CD4-positive, alpha-beta T cell treated with Interleukin-10 for 1 hour (primary cell): ENCODE results near the gene ZNF536.

Source experiments
- DNase-seq: peaks from one replicate; pipeline ENCODE4 v3.0.0-alpha.2; 2020

The ZNF536 gene

DNA sequence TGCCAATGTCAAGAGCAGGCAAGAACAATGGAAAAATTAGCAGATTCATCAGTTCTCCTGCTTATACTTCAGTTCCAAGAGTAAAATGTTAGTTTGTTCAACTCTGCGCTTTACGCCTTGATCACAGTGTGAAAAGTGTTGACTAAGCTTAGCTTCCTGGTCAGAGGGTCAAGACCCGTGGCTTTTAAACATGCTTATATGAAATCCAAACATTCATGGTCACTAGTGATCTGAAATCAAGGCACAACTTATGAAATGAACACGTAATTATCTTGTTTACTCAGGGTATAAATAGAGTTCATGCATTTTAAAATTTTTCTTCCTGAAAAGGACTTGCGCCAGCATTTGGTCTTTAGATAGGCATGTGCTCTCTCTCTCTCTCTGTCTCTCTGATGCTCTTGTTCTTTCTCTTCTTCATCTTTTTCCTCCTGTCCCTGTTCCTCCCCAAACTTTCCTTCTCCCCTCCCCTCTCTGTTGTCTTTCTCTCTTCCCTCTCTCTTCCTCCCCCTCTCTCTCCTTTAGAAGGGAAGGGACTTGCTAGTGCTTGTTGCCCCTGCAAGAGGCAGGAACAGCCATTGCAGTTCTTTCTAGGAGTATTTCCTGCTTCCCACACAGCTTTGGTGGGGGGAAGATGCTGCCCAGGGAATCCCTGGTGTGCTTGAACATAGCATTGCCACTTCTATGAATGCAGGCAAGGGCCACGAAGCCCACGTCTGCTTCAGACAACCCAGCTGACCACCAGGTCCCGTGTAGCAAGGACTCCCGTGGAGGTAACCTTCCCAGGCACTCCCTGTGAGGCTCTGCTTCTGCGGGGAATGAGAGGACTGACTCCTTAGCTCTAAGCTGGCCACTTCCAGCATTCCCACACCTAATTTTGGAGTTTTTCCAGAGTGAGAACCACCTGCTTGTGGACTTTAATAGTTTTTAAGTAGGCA is 7.1 kb upstream of the ZNF536 start:
- no peak for DNase-seq

DNA sequence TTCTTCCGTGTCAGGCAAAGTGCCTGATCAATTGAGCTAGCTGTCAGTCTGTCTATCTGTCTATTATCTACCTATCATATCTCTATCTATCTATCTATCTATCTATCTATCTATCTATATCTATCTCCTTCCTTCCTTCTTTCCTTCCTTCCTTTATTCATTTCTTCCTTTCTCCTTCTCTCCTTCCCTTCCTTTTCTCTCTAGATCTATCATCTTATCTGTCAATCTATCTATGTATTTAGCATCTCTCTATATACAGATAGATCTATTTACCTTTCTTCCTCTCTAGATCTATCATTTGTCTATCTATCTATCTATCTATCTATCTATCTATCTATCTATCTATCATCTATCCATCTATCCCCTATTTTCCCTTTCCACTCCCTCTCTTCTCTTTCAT is 5.9 kb upstream of the ZNF536 start:
- no peak for DNase-seq

DNA sequence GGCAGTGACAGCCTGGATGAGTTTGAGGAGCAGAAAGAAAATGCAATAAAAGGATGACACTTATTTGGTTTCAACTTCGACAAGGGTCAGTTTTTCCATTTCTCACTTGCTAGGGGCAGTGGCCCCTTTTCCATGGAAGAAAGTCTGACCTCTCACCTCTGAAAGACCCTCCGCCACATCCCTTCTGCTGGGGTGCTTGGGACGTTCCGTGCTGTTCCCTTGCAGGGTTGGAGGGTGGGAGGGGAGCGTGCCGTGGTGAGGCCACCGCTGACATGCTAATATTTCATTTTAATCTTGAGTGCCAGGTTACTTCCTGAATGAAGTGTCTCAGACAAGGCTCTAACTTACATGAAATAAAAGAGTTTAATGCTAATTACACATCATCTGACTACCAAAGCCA is 5.2 kb upstream of the ZNF536 start:
- no peak for DNase-seq

DNA sequence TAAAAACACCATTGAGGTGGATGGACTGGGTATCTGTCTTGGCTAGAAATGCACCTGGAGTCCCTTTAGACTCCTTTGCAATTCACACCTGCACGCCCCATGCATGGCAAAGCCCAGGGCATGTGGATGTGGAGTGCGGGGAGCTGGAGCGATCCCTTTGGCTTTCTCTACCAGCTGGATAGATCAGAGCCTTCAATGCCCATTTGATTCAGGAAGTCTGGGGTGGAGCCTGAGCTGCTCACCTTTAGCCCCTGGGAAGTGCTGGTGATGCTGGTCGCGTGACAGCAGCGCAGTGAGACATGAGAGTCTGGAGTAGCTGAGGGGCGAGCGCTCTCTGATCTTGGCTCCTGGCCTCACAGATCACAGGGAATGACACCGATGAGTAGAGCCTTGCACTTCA is 4.8 kb upstream of the ZNF536 start:
- DNase-seq = no peak

DNA sequence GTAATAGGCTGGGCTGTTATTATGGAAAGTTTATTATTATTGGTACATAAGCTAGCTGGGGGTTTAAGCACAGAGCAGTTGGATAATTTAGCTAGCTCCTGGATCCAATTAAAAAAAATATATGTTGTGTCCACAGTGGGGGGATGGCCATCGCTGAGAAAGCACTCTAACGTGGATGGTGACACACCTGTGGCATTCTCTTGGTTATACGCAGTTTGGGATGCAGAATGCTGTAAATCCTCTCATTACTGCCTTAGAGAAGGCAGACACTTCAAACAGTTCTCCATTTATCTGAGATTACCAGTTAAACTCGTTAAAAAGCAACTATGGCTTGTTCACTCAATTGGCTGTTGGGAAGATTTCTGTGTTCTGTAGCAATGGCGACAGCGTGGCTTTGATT is 2.4 kb upstream of the ZNF536 start:
- DNase-seq = no peak

DNA sequence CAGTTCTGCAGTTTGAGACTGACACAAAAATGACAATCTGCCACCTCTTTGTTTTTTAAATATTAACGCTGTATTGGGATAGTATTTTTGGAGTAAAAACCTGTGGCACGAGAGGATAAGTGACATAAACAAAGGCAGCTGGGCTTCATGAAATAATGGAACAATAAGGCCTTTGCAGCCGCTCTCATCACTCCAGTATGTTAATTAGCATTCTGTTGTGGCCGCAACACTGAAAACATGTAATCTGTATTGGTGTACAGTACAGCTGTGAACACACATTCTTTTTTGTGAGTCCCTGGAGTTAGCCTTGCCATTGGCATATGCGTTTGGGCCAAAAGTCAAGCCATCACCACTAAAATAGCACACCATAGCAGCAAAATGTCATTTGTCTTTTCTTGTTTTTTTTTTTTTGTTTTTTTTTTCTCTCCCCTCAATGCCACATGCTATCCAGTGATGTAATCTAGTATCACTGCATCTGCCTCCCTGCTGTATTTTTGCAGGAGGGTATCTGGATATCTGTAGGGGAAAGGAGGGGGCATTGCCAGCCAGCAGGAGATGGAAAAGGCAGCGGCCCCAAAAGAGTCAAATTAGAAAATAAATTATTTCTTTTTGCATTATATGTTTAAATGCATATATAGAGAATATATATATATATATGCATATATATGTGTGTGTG is 885 bp upstream of the ZNF536 start:
- no peak for DNase-seq

DNA sequence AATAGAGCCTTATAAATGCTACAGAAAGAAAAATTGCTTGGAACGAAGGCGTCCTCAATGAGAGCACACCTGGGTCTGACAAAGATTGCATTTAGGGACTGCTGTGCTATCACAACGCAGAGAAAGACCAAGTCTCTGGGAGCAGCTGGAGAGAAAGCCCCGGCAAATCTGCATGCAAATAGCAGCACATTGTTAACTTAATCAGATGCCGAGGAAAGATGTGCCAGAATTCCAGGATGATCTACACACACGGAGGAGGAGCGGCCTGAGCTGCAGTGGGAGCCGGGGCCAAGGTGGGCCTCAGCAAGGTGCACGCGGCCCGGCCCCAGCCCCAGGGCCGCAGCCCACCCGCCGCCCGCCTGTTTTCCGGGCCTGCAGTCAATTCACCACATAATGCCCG is 1.4 kb downstream of the ZNF536 start:
- DNase-seq = no peak

DNA sequence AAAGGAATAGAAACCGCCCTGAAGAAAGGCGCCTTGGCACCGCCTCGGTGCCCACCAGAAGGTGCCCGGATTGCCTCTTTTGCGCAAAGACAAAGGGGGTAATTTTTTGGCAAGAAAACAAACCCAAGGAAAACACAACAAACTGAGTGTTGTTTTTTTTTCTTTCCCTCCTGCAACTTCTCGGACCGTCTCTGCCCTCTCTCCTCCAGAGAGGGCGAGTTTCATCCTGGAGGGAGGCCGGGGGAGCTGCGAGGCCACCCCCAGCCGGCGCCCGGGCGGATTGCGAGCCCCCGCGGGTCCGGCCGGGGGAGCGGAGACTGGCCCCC is 2.3 kb downstream of the ZNF536 start:
- no peak for DNase-seq

DNA sequence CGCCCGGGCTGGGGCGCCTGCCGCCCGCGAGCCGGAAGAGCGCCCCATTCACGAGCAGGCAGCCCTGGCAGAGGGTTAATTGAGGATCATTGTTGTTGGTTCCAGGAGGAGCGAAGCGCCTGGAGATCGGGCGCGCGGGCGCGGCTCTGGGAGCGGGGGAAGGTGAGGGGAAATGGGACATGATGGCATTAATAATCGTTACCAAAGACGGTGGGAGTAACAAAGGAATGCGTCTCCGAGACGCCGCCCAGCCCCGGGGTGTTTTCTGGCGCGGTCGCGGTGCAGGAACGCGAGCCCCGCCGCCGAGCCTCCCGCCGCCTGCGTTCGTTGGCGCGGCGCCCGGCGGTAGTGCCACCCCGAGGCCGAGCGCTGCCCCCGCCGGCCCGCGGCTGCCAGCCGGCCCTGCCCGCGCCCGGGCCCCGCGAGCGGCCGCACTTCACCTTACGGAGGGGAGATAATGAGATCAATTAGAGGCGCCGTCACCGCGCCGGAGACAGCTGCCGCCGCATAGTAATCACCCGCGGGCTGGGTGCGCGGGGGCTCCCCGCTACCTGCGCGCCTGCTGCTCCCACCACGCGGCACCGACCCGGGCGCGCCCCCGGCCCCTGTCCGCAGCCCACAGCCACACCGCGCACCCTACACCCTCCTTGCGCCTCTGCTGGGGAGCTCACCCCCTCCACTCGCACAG is 2.8 kb downstream of the ZNF536 start:
- DNase-seq = no peak

DNA sequence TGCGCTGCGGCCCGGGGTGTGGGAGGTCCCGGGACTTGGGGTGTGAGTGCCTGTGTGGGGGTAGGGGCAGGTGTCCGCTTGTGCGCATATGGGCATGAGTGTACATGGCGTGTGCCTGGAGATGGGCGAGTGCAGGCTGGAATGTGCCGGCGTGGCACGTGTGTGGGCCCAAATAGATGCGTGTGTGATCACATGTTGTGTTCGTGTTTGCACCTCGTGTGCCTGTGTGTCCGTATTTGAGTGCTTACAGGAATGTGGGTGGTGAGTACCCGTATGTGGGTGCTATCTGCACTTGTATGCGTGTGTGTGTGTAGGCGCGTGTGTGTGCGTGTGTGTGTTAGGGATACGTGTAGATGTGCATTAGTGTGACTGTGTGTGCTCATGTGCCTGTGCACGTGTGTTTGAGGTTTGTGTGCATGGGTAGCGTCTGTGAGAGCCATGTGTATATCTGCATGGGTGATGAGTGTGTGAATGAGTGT is 3.4 kb downstream of the ZNF536 start:
- no peak for DNase-seq

DNA sequence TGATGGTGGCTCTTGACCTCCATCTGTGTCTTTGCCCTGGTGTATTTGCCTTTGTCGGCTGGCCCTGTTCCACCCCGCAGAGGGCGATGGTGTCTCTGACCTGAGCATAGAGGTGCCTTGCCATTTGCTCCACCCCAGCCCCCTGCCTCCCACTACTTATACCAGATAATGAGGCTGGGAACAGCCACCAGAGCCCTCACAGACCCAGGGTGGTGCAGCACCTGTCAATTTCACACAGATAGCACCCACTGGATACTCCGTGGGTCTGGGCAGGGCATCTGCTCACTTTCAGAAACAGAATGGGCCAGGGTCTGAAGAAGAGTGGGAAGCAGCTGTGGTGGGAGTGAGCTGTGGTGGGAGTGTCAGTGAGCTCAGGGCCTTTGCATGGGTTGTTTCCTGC is 4.1 kb downstream of the ZNF536 start:
- no peak for DNase-seq

DNA sequence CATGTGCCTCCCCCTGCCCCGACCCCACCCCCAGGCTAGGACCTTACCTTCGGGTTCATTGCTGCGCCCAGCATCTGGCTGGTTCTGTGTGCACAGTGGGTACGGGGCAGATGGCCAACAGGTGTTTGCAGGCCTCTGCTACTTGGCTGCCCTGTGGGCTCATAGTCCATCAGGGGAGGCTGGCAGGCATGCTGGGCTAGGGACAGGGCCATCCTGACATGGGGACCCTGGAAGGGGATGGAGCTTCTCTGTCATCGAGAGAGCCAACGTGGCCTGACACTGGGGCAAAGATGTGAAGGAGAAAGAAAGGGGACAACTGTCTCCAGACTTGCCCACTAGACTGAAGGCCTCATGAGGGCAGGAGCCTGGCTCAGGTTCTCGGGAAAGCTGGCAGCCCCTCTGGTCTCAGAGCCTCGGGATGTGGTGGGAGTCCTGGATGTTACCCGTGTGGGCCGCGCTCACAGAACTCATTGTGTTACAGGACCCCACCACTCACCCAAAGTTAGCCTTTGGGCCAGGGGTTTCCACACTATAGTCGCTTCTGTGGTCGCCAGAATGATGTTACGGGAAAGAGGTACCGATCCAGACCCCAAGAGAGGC is 4.7 kb downstream of the ZNF536 start:
- DNase-seq = no peak

DNA sequence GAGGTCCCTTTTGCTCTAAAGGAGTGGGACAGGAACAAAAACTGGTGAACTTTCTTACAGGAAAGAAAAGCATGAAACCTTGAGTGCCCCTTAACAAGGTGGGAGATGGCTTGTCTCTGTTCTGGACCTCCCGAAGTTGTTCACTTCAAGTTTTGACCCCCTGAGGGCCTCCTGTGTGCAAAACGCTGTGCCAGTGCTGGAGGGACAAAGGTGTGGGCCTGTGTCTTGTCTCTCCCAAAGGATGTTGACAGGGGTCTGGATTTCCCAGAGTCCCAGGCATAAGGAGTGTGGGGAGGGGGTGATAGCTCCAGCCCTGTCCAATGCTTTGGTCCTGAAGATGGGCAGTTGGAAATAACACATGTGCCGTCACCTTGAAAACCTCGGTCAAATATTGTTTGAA is 6.5 kb downstream of the ZNF536 start:
- no peak for DNase-seq

DNA sequence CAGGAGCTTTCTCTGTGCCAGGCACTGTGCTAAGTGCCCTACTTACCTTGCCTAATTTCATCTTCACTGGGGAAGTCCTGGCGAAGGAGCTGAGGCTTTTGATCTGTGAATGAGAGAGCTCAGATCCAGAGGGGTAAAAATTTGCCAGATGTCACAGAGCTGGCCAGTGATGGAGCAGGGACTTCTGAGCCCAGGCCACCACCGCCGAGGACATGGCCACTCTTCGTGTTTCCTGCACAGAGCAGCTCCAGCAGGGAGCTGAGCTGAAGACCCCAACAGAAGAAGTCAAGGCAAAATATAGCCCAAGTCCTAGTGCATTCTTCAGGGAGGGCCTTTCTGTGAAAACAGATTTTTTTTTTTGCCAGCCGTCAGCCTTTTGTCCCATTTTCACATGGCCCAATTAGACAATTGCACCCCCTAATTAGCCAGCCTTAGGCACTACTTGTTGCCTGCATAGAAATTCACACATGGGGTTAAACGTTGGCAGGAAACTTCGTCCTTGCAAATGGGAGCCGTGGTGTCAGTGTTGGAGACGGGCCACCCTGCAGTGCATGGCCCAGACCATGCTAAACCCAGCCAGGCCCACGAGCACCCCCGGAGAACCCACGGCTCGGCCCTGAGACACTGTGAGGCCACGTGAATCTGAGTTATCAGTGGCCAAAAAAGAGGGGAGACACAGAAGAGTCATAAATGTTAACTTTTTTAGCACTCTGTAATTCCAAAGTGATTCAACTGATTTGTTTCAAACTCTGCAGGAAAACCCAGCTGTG is 7.8 kb downstream of the ZNF536 start:
- no peak for DNase-seq

DNA sequence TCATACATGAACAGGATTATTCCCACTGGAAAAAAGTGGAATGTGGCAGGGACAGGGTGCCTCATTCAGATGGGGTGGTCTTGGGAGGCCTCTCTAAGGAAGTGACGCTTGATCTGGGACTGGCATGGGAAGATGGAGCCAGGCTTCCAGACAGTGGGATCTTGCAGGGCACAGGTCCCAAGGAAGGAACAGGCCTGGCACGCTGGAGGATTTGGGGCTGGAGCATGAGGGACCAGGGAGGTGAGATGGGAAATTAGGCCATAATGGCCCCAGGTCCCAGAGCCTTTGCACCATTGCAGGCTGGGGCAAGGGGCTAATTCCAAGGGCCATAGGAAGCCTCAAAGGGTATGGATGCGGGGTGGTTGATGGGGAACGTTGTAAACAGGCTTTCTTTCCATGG is 9.2 kb downstream of the ZNF536 start:
- DNase-seq = no peak

DNA sequence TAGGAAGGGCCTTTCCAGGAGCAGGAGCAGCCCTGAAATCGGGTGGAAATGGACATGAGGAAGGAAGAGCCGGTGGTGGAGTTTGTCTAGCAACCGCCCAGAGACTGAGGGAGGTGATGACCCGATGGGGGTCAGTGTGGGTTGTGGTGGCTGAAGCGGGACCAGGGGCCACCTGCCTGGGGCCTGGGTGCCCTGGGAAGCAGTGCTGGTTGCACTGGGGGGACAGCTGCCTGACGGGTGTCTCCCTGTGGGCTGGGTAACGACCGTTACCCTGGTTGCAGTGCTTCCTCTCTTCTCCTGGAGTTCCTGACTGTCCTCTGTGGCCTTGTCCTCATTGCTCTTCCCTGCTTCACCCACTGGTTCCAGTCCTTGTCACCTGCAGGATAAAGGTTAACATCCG is 13.0 kb downstream of the ZNF536 start:
- DNase-seq = no peak

DNA sequence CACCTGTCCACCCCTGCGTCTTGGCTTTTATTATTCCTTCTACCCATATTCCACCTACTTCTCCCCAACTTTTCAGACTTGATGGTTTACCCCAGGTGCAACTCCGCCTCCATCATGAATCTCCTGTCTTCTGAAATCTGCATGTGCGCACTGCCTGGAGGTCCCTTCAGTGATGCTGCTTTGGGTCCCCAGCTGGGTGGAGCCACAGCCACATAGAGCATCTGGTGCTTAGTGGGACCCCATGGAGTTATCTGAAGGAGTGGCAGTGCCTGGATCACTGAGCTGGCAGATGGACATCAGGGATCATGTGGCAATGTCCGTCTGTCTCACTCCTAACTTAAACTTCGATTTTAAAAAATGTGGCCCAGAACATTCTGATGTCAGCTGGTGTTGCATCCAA is 13.5 kb downstream of the ZNF536 start:
- DNase-seq = no peak

DNA sequence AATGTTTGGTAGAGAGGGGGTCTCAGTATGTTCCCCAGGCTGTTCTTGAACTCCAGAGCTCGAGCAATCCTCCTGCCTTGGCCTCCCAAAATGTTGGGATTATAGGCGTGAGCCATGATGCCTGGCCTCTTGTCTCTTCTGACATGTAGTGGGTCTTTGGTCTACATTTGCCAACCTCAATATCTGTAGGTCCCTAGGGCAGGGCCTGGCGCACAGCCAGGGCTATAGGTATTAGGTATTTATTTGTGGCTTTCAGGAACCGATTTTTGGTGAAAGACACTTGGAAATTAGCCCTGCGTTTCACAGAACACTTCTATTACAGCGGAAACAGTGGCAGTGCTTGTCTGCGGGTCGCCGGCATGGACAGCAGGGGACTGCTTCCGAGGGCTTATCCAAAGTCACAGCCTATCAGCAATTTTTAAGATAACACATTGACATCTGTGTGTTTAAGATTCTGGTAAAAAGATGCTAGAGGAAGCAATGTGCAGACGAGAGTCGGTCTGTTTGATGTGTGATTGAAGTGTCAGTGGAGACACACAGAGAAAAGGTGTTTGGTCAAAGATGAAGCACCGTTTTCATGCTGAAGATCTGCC is 14.5 kb downstream of the ZNF536 start:
- no peak for DNase-seq

DNA sequence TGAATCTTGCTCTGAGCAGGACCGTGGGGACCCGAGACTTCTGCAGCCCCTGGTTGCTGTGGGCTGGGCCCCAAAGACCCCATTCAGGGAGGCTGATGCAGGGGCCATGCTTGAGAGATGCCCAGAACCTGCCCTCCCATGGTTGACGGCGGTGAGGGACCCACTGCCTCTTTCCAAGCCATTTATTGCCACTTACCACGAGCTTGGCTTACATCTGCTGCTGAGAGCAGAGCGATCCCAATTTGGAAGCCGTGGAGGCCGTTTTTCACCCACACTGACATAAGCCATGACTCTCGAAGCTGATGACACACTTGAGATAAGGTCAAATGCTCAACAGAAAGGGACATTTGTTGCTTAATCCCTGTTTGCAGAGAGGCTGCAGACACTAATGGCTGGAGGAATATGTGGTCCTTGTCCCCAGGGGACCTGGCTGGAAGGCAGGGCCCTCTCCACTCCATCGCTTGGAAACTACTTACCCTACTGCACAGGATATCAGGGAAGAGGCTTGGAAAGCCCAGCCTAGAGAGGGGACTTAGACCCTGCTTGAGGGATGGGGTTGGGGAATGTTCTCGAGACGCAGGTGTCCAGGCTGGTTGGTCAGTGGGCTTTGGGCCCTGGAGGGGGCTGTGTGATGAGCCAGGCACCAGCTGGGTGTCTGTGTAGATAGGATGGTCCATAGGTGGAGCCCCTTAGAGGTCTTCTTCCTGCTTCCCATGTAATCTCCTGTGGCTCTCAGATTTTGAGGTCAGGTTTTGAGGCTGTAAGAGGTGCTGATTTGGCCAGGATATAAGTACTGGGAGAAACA is 15.3 kb downstream of the ZNF536 start:
- no peak for DNase-seq

DNA sequence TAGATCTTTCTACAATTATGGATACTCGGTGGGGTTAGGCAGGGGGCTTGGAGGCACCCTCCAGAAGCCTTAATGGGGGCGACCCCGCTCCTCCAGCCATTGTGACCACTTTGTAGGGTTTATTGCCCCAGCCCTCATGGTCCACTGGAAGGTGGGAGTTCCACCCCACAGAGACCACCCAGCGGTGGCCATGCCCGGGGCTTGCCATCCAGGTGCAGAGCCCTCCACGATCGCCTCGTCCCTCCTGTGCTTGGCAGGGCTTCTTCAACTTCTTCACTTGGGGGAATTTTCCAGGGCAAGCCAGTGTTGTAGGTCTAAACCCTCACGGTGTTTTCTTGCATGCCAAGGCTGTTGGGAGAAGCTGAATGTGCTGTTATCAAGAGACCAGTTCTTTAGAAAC is 16.1 kb downstream of the ZNF536 start:
- DNase-seq = no peak

DNA sequence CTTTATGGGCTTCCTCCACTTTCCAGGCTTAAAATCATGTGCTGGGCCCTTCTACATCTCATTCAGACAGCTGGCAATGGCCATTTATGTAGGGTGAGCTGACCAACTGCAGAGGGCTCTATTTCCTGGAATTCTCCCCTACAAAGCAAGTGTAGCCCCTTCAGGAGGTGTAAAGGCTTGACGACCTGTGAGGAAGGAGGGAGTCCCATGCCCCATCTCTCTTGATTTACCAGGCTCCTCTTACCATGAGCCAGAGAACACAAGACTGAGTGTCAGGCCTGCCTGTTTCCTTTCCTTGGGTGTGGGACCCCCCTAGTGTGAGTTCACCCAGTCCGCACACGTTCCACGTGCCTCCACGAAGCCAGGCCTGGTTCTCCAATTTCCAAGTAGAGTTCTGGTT is 16.6 kb downstream of the ZNF536 start:
- DNase-seq = no peak
